ENCODE data around the gene HMCN1. TPM values are rescaled to one million over a fixed set of nuclear protein-coding genes. Genes with fewer than 3 reads are reported as not detected.

The HMCN1 gene
- polyA plus RNA-seq, 1 donor from 2014 or later, result 0.66 TPM

DNA sequence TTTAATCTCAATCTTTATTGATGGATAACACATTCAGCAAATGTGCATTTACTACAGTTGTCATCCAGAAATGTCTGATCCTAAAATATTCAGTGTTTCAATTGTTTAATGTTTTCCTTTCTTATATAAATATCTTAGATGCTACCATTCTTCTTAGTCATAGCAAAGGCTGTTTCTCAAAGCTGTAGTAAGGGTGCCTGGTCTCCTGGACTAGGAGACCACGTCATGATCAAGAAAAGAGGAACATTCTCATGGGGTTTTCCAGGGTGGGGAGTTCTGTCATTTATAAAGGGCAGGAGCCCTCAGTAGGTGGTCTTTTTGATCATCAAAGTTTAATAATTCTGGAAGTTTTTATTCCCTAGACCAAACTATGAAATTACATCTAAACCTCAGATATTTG, 292.8 kb downstream of the HMCN1 start:
- no peaks in the 10 kb centered on the region for H3F3A ChIP-seq (ENCODE audit: insufficient read depth, low read length, poor library complexity, severe bottlenecking)
- TF ChIP-seq EZH2 (IDR thresholded peaks at IDR 0.05; ENCODE audit: borderline replicate concordance, insufficient read depth, low read length, poor library complexity, severe bottlenecking), result no peak
- no peak for TF ChIP-seq MXI1 (conservative IDR thresholded peaks at IDR 0.05; ENCODE audit: poor library complexity, severe bottlenecking)
- TF ChIP-seq EP300 (conservative IDR thresholded peaks at IDR 0.05; ENCODE audit: poor library complexity, severe bottlenecking), result no peak
- no peaks in the 10 kb centered on the region for H3K27me3 ChIP-seq (ENCODE audit: insufficient read depth, low read depth, low read length)
- H3K9ac ChIP-seq (ENCODE audit: low read length), result no peak overlapping the region
- H3K9me2 ChIP-seq (ENCODE audit: insufficient read depth, low read length), result no peaks in the 10 kb centered on the region
- no peaks in the 10 kb centered on the region for H3K79me2 ChIP-seq (replicated peaks; ENCODE audit: insufficient read depth, low read length)
- no peaks in the 10 kb centered on the region for H4K20me1 ChIP-seq (ENCODE audit: insufficient read depth)
- H3K9me3 ChIP-seq (ENCODE audit: low read length), result no peaks in the 10 kb centered on the region
- no peak overlapping the region for H2AFZ ChIP-seq (ENCODE audit: low read depth, low read length)
- no peaks in the 10 kb centered on the region for H3K36me3 ChIP-seq (ENCODE audit: insufficient read depth, low read length)
- no peak overlapping the region for H3K4me2 ChIP-seq (ENCODE audit: low read length)
- no peak overlapping the region for H3K27ac ChIP-seq (ENCODE audit: low read length)
- no peak overlapping the region for H3K4me3 ChIP-seq (ENCODE audit: low read length)

DNA sequence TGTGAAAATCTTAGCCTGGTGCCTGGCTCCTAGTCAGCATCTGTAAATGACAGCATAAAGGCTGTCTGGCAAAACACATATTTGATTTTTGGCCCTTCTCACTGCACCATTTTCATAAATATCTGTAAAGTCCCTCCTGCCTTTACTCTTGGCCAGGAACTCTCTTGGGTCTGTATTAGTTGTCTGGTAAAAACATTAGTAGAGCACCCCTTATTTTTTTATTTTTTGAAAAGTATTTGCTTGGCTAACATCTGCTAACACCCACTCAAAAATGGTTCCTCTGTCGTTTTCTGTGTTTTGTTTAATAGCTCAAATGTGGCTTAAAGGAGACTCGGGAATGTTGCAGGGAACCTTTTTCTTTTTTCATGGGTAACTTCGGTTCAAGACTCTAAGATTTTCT, 293.4 kb downstream of the HMCN1 start:
- Histone ChIP-seq H3F3A (ENCODE audit: insufficient read depth, low read length, poor library complexity, severe bottlenecking) (no peaks in the 10 kb centered on the region), H3K9ac (ENCODE audit: low read length) (no peak overlapping the region), H3K27ac (ENCODE audit: low read length) (no peak overlapping the region), H2AFZ (ENCODE audit: low read depth, low read length) (no peak overlapping the region), H3K27me3 (ENCODE audit: insufficient read depth, low read depth, low read length) (no peaks in the 10 kb centered on the region), H3K79me2 (replicated peaks; ENCODE audit: insufficient read depth, low read length) (no peaks in the 10 kb centered on the region), H3K9me2 (ENCODE audit: insufficient read depth, low read length) (no peaks in the 10 kb centered on the region), H3K9me3 (ENCODE audit: low read length) (no peaks in the 10 kb centered on the region), H3K4me2 (ENCODE audit: low read length) (no peak overlapping the region), H4K20me1 (ENCODE audit: insufficient read depth) (no peaks in the 10 kb centered on the region), H3K4me3 (ENCODE audit: low read length) (no peak overlapping the region), H3K36me3 (ENCODE audit: insufficient read depth, low read length) (no peaks in the 10 kb centered on the region)
- TF ChIP-seq EP300 (conservative IDR thresholded peaks at IDR 0.05; ENCODE audit: poor library complexity, severe bottlenecking) (no peak), RAD21 (conservative IDR thresholded peaks at IDR 0.05) (no peak), TAF1 (IDR thresholded peaks at IDR 0.05; ENCODE audit: low read depth) (no peak), POLR2AphosphoS5 (IDR thresholded peaks at IDR 0.05) (no peak), SMC3 (conservative IDR thresholded peaks at IDR 0.05; ENCODE audit: poor library complexity) (no peak), MXI1 (conservative IDR thresholded peaks at IDR 0.05; ENCODE audit: poor library complexity, severe bottlenecking) (no peak)
- TF ChIP-seq, protein P1, sequence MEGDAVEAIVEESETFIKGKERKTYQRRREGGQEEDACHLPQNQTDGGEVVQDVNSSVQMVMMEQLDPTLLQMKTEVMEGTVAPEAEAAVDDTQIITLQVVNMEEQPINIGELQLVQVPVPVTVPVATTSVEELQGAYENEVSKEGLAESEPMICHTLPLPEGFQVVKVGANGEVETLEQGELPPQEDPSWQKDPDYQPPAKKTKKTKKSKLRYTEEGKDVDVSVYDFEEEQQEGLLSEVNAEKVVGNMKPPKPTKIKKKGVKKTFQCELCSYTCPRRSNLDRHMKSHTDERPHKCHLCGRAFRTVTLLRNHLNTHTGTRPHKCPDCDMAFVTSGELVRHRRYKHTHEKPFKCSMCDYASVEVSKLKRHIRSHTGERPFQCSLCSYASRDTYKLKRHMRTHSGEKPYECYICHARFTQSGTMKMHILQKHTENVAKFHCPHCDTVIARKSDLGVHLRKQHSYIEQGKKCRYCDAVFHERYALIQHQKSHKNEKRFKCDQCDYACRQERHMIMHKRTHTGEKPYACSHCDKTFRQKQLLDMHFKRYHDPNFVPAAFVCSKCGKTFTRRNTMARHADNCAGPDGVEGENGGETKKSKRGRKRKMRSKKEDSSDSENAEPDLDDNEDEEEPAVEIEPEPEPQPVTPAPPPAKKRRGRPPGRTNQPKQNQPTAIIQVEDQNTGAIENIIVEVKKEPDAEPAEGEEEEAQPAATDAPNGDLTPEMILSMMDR (IDR thresholded peaks at IDR 0.05; ENCODE audit: poor library complexity, severe bottlenecking), result no peak
- TF ChIP-seq, protein P2, sequence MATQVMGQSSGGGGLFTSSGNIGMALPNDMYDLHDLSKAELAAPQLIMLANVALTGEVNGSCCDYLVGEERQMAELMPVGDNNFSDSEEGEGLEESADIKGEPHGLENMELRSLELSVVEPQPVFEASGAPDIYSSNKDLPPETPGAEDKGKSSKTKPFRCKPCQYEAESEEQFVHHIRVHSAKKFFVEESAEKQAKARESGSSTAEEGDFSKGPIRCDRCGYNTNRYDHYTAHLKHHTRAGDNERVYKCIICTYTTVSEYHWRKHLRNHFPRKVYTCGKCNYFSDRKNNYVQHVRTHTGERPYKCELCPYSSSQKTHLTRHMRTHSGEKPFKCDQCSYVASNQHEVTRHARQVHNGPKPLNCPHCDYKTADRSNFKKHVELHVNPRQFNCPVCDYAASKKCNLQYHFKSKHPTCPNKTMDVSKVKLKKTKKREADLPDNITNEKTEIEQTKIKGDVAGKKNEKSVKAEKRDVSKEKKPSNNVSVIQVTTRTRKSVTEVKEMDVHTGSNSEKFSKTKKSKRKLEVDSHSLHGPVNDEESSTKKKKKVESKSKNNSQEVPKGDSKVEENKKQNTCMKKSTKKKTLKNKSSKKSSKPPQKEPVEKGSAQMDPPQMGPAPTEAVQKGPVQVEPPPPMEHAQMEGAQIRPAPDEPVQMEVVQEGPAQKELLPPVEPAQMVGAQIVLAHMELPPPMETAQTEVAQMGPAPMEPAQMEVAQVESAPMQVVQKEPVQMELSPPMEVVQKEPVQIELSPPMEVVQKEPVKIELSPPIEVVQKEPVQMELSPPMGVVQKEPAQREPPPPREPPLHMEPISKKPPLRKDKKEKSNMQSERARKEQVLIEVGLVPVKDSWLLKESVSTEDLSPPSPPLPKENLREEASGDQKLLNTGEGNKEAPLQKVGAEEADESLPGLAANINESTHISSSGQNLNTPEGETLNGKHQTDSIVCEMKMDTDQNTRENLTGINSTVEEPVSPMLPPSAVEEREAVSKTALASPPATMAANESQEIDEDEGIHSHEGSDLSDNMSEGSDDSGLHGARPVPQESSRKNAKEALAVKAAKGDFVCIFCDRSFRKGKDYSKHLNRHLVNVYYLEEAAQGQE (IDR thresholded peaks at IDR 0.05; ENCODE audit: borderline replicate concordance), result no peak

DNA sequence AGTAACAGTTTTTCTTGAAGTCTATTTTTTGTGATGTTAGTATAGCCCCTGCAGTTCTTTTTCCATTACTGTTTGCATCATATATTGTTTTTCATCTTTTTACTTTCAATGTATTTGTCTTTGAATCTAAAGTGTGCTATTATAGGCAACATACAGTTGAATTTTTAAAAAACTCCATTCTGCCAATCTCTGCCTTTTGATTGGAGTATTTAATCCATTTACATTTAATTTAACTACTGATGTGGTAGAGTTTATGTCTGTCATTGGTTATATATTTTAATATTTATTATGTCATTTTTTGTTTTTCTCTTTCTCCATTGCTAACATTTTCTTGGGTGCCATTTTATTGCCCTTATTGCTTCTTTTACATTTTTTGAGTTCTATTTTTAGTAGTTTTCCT, 296.3 kb downstream of the HMCN1 start:
- Histone ChIP-seq H2AFZ (ENCODE audit: low read depth, low read length) (no peak overlapping the region), H3K9ac (ENCODE audit: low read length) (no peak overlapping the region), H3K36me3 (ENCODE audit: insufficient read depth, low read length) (no peaks in the 10 kb centered on the region), H3K27ac (ENCODE audit: low read length) (no peak overlapping the region), H3K4me3 (ENCODE audit: low read length) (no peak overlapping the region), H3F3A (ENCODE audit: insufficient read depth, low read length, poor library complexity, severe bottlenecking) (no peaks in the 10 kb centered on the region), H3K4me2 (ENCODE audit: low read length) (no peak overlapping the region), H3K9me3 (ENCODE audit: low read length) (no peaks in the 10 kb centered on the region), H3K9me2 (ENCODE audit: insufficient read depth, low read length) (no peaks in the 10 kb centered on the region), H3K79me2 (replicated peaks; ENCODE audit: insufficient read depth, low read length) (no peaks in the 10 kb centered on the region), H3K27me3 (ENCODE audit: insufficient read depth, low read depth, low read length) (no peaks in the 10 kb centered on the region), H4K20me1 (ENCODE audit: insufficient read depth) (no peaks in the 10 kb centered on the region)
- TF ChIP-seq TAF1 (IDR thresholded peaks at IDR 0.05; ENCODE audit: low read depth) (no peak), MXI1 (conservative IDR thresholded peaks at IDR 0.05; ENCODE audit: poor library complexity, severe bottlenecking) (no peak), EZH2 (IDR thresholded peaks at IDR 0.05; ENCODE audit: borderline replicate concordance, insufficient read depth, low read length, poor library complexity, severe bottlenecking) (no peak), SMC3 (conservative IDR thresholded peaks at IDR 0.05; ENCODE audit: poor library complexity) (no peak), RAD21 (conservative IDR thresholded peaks at IDR 0.05) (no peak), POLR2AphosphoS5 (IDR thresholded peaks at IDR 0.05) (no peak), EP300 (conservative IDR thresholded peaks at IDR 0.05; ENCODE audit: poor library complexity, severe bottlenecking) (no peak)
- TF ChIP-seq, protein P2 (IDR thresholded peaks at IDR 0.05; ENCODE audit: borderline replicate concordance), result no peak
- TF ChIP-seq, protein P1 (IDR thresholded peaks at IDR 0.05; ENCODE audit: poor library complexity, severe bottlenecking), result no peak
